Stimulated activated CD4-positive, alpha-beta T cell treated with anti-CD3 and anti-CD28 coated beads, Interleukin-12 subunit alpha, Interleukin-12 subunit beta, amount 100 ng/mL, for 24 hours (primary cell): ENCODE measurements around the gene SPRED2.

ENCODE experiments used
- DNase-seq, 2 experiments: peaks; one replicate each; pipeline ENCODE4 v3.0.0-alpha.2; 2020; ENCODE audit warnings: low read depth in 2 of 2

The SPRED2 gene

GRCh38 chr2:65277791-65278483, 154.5 kb downstream of the SPRED2 start:
- DNase-seq = no peak

- DNase-seq = no peak
Measured at GRCh38 chr2:65277118-65277517, 155.3 kb downstream of the SPRED2 start.

- no peak for DNase-seq
Measured at GRCh38 chr2:65276609-65277008, 155.8 kb downstream of the SPRED2 start.

GRCh38 chr2:65275141-65275915, 157.1 kb downstream of the SPRED2 start:
- DNase-seq = no peak

GRCh38 chr2:65273344-65273743, 159.1 kb downstream of the SPRED2 start:
- DNase-seq = no peak

GRCh38 chr2:65268957-65269356, 163.4 kb downstream of the SPRED2 start:
- no peak for DNase-seq

- no peak for DNase-seq
Measured at GRCh38 chr2:65267008-65267407, 165.4 kb downstream of the SPRED2 start.

GRCh38 chr2:65265671-65266045, 166.7 kb downstream of the SPRED2 start:
- DNase-seq = no peak

DNA sequence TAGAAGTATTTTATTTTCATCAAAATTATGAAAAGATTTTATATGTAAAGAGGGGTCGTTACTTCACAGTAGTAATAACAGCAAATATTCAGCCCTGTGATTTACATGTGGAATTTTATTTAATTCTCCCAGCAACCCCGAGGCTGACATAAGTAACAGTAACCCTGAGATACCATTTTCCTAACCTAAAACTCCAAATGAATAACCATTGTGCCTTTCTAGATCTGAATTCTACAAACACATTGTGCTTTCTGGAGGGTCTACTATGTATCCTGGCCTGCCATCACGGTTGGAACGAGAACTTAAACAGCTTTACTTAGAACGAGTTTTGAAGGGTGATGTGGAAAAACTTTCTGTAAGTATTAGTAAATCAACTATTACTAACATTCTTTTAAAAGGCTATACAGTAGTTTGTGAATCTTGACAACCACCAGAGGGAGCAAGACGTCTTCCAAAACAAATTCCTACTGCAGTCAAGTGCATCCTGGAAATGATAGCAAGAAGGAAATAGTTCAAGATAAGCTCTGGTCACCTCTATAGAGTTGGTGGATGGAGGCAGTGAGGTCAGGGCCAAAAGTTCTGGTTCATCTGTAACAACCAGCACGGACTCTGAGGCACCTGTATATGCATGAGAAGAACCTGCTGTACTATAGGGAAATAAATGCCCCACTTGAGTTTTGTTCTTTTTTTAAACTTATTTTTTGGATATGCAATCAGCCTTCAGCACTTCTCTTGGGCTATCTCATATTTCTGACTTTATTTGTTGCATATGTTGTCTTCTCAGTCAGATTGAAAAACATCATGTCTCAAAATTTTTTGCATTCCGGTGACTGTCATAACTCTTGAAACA, 167.4 kb downstream of the SPRED2 start:
- no peak for DNase-seq

DNA sequence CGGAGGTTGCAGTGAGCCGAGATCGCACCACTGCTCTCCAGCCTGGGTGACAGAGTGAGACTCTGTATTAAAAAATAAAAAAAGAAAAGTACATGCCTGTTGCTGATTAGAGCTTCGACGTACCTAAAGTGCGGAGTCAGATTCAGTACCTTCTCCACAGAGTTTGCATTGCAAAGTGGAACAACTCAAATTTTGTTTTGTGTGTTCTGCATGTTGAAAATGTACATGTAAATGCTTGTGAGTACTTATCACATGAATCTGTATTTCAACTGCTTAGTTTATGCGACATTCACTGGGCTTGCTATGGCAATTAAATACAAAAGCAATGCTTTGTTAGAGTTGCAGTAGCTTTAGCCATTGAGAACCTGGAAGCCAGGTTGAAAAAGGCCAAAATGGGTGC, 168.4 kb downstream of the SPRED2 start:
- no peak for DNase-seq

GRCh38 chr2:65263262-65263661, 169.1 kb downstream of the SPRED2 start:
- no peak for DNase-seq

DNA sequence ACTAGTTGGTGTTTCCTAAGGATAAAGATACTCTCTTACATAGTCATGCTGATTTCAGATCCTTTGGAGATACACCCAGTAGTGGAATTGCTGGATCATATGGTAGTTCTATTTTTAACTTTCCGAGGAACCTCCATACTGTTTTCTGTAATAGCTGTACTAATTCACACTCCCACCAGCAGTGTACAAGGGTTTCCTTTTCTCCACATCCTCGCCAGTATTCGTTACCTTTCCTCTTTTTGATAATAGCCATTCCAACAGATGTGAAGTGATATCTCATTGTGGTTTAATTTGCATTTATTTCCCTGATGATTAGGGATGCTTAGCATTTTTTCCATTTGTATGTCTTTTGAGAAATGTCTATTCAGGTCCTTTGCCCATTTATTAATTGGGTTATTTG, 170.7 kb downstream of the SPRED2 start:
- no peak for DNase-seq
